Measurements from ENCODE around the gene EIF3D. TPM values are rescaled to one million over a fixed set of nuclear protein-coding genes. Genes with fewer than 3 reads are reported as not detected.

EIF3D gene
- total RNA-seq, 6 donors from 2014 or later: 125 to 202 (median 142) TPM

DNA sequence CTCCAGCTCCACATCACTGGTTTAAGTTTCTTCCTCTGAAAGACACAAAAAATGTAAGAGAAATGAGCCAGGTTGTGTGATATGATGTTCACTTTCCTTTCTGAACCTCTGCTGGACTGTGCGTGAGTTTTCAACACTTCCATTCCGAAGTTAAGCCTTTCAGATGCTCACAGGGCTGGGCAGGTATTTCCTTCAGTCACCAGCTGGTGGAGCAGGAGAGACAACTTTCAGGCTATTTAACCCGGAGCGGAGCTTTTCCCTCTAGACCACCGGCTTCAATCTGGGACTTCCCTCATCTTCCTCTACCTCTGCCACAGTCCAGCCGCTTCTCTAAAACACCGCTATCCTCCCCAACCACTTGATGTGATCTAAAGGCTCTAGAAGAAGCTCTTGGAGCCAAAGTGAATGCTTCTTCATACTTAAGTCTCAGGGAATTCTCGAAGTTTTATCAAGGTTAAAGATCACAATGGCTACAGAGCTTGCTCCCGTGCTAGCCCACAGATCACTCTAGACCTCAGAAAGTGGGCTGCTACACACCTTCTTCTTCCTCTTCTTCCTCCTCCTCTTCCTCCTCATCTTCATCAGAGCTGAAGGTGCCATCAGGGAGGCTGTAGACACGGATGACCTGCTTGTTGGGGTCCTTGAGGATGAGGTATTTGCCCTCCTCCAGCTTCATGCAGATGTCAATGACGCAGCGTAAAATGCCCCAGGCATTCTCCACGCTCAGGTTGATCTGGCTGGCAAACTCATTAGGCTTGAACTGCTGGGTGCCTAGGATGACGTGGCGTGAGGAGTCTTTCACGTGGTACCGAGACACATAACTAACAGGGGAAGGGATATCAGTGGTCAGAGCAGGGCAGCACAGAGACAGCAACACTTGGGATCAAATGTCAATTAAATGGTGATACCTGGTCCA lies 17.7 kb downstream of the EIF3D start:
- no peaks in the 10 kb centered on the region for H3K9me3 ChIP-seq
- H3K27me3 ChIP-seq: no peaks in the 10 kb centered on the region
- H3K27ac ChIP-seq: peak overlapping the region in 2 of 4 donors; percentile 1 to 12
- WGBS, 2 donors: 71 to 73% methylated on average over 17 of the region's 17 CpGs
- DNase-seq: no peak
- no peak overlapping the region for H3K4me3 ChIP-seq
- H3K36me3 ChIP-seq: peaks cover 39 to 62% (median 56%) of the 10 kb centered on the region in 4 donors
- ATAC-seq (ENCODE audit: low FRiP score in 2 of 2): peak in 1 of 2 donors; percentile 34
- peaks cover 9 to 15% (median 12%) of the 10 kb centered on the region in 4 donors for H3K4me1 ChIP-seq
- TF ChIP-seq EP300 (IDR thresholded peaks at IDR 0.05): no peak
- TF ChIP-seq, protein P1, sequence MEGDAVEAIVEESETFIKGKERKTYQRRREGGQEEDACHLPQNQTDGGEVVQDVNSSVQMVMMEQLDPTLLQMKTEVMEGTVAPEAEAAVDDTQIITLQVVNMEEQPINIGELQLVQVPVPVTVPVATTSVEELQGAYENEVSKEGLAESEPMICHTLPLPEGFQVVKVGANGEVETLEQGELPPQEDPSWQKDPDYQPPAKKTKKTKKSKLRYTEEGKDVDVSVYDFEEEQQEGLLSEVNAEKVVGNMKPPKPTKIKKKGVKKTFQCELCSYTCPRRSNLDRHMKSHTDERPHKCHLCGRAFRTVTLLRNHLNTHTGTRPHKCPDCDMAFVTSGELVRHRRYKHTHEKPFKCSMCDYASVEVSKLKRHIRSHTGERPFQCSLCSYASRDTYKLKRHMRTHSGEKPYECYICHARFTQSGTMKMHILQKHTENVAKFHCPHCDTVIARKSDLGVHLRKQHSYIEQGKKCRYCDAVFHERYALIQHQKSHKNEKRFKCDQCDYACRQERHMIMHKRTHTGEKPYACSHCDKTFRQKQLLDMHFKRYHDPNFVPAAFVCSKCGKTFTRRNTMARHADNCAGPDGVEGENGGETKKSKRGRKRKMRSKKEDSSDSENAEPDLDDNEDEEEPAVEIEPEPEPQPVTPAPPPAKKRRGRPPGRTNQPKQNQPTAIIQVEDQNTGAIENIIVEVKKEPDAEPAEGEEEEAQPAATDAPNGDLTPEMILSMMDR (IDR thresholded peaks at IDR 0.05): peak; percentile 24 to 49 (median 38)

- no peak overlapping the region for H3K27ac ChIP-seq
- H3K36me3 ChIP-seq: peaks cover 32 to 54% (median 48%) of the 10 kb centered on the region in 4 donors
- TF ChIP-seq POLR2A (IDR thresholded peaks at IDR 0.05): no peak
- TF ChIP-seq POLR2AphosphoS5 (IDR thresholded peaks at IDR 0.05): peak in 1 of 2 donors; percentile 13
- TF ChIP-seq, protein P1 (IDR thresholded peaks at IDR 0.05): no peak
- no peak overlapping the region for H3K4me3 ChIP-seq
- no peaks in the 10 kb centered on the region for H3K27me3 ChIP-seq
- no peaks in the 10 kb centered on the region for H3K9me3 ChIP-seq
- DNase-seq (peak in 1 of 2 donors; percentile 68), ATAC-seq (ENCODE audit: low FRiP score in 2 of 2) (peak in 1 of 2 donors; percentile 38)
- H3K4me1 ChIP-seq: peaks cover 11 to 20% (median 15%) of the 10 kb centered on the region in 4 donors
- 45 to 56% methylated on average over 3 of the region's 3 CpGs for WGBS, 2 donors
Observed at GRCh38 chr22:36510384-36510783, 18.6 kb downstream of the EIF3D start.

GRCh38 chr22:36507518-36508010 lies 21.4 kb downstream of the EIF3D start:
- no peak for TF ChIP-seq POLR2AphosphoS5 (IDR thresholded peaks at IDR 0.05)
- TF ChIP-seq, protein P1 (IDR thresholded peaks at IDR 0.05): no peak
- TF ChIP-seq EP300 (IDR thresholded peaks at IDR 0.05): no peak
- TF ChIP-seq POLR2A (IDR thresholded peaks at IDR 0.05): no peak
- 76 to 81% methylated on average over 6 of the region's 6 CpGs for WGBS, 2 donors
- no peak for ATAC-seq (ENCODE audit: low FRiP score in 2 of 2)
- DNase-seq: no peak
- Histone ChIP-seq H3K4me3 (peak overlapping the region in 3 of 4 donors; percentile 54 to 76 (median 72)), H3K36me3 (peaks cover 7 to 30% (median 19%) of the 10 kb centered on the region in 4 donors), H3K4me1 (peaks cover 13 to 20% (median 15%) of the 10 kb centered on the region in 4 donors), H3K9me3 (no peaks in the 10 kb centered on the region), H3K27ac (peak overlapping the region; percentile 63 to 81 (median 69)), H3K27me3 (no peaks in the 10 kb centered on the region)

DNA sequence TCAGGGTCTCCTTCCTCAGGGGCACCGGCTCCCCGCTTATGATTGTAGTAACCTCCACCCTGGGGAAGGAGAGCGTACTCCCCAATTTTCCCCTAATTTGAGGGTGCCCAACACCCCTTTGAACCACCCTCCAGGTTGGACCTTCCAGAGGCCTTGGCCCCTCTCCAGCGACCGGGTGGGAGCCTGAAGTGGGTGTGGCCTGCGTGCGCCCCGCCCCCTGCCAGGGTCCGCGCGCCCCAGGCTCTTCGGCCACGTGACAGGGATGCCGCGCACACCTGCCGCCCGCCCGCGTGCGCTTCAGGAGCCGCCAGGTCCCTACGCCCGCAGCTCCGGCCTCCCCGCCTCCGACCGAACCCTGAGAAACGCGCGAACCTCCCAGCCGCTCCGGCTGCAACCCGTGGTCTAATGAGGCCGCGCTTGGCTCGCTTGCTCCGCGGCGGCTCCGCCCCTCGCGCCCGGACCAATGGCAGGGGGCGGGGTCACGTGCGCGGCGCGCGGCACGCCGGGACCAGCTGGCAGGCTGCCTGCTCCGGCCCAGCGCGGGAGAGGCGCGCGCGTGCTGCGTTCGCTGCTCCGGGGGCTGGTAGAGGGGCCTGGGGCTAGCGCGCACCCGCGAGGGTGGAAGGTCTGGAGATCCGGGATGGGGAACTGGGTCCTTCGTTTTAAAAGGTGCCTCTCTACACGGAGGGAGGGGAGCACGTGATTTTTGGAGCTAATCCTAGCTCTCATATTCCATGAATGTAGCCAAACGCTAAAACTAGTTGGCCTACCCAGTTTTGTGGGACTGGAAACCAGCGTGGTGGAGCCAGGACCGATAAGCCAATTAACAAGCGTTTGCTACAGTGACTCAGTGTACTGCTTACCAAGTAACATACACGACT lies 22.1 kb downstream of the EIF3D start, which contains the start of gene FOXRED2:
Gene FOXRED2, minus strand, starts transcription at position 404 of the 881 bp plus-strand sequence. CDS start 618 bp downstream, outside the sequence.
- Histone ChIP-seq H3K4me1 (peaks cover 13 to 20% (median 15%) of the 10 kb centered on the region in 4 donors), H3K4me3 (peak within 1 kb of the TSS; percentile 54 to 76 (median 72)), H3K27ac (peak within 1 kb of the TSS; percentile 63 to 81 (median 69)), H3K27me3 (no peaks in the 10 kb centered on the region), H3K36me3 (peaks cover under 1 to 23% (median 12%) of the 10 kb centered on the region in 4 donors), H3K9me3 (no peaks in the 10 kb centered on the region)
- DNase-seq (peak; percentile 89 to 99), ATAC-seq (ENCODE audit: low FRiP score in 2 of 2) (peak; percentile 87 to 94)
- TF ChIP-seq POLR2A (IDR thresholded peaks at IDR 0.05) (peak in 2 of 4 donors; percentile 41 to 90), POLR2AphosphoS5 (IDR thresholded peaks at IDR 0.05) (peak; percentile 59 to 86), EP300 (IDR thresholded peaks at IDR 0.05) (no peak)
- TF ChIP-seq, protein P1 (IDR thresholded peaks at IDR 0.05): peak in 1 of 6 experiments; percentile 8
- 29 to 42% methylated on average over 9 to 15 of the region's 75 CpGs for WGBS, 2 donors

Measured in upper lobe of left lung (tissue), 6 donors.